K562 (cell line): Measurements from ENCODE around the gene GRIA3. TPM values are rescaled to one million over a fixed set of nuclear protein-coding genes. Genes with fewer than 3 reads are reported as not detected.
A peak's percentile ranks its signal among the peaks of the same experiment; 100 is the strongest.

ENCODE experiments used
- ATAC-seq: fragments of 200-7000 bp; cut with Tn5 transposase; 3 replicates; pipeline ENCODE4 v1.9.1; 2020; ENCODE audit warnings: moderate library complexity
- Bru-seq: library from RNA; stranded (reverse); fragments of 400-500 nt; gene quantifications from one replicate; lab custom pipeline; 2021; lab: Mats Ljungman, UMichigan
- BruChase-seq, 2 experiments: library from RNA; stranded (reverse); fragments of 400-500 nt; gene quantifications; one replicate each; lab custom pipeline; 2021; lab: Mats Ljungman, UMichigan
- BruUV-seq: library from RNA; stranded (reverse); fragments of 400-500 nt; replicated peaks from 2 replicates; lab custom pipeline; 2021; lab: Mats Ljungman, UMichigan
- CTCF ChIA-PET: fragments of 300-600 bp; formaldehyde crosslinking; extraction: SDS; loops from one replicate; lab custom pipeline; 2021; ENCODE audit warnings: low intra/inter-chr PET ratio; lab: Yijun Ruan, JAX
- POLR2A ChIA-PET: fragments of 300-600, 350-650 bp; sonication (Branson Sonifier 250); formaldehyde crosslinking; extraction: SDS; loops from one replicate; lab custom pipeline; 2021; ENCODE audit warnings: antibody characterized with exemption, inconsistent platforms; lab: Yijun Ruan, JAX
- DNase-seq, 4 experiments: peaks; one replicate each; pipeline versions ENCODE4 v3.0.0 to v3.0.0-alpha.2; 2011 to 2018; ENCODE audit warnings: low spot score in 3 of 4, mixed read lengths in 3 of 4; ENCODE audit errors: extremely low read depth in 1 of 4
- FAIRE-seq: peaks from 2 replicates; lab custom pipeline; 2011; peaks lifted over from hg19 to GRCh38; lab: Jason Lieb, UNC
- H2AFZ ChIP-seq: 2 replicates; pipeline ENCODE4 v1.6.0; 2011; ENCODE audit warnings: low read depth, low read length, control low read depth, inconsistent platforms
- H3K27ac ChIP-seq: fragments of 200-600 bp; 3 replicates; pipeline ENCODE4 v1.8.0; 2011; ENCODE audit warnings: low read depth, mild to moderate bottlenecking, control low read depth, inconsistent platforms, low read length, moderate library complexity, mixed read lengths; ENCODE audit errors: extremely low read depth
- H3K27me3 ChIP-seq, 2 experiments: fragments of 300-600 bp in 1 of 2; 2 replicates in 1 of 2; 3 replicates in 1 of 2; pipeline versions ENCODE4 v1.6.0 to v1.8.0; 2011; ENCODE audit warnings: inconsistent platforms in 2 of 2, low read length in 2 of 2, mild to moderate bottlenecking in 1 of 2, mixed read lengths in 1 of 2, moderate library complexity in 1 of 2; ENCODE audit not compliant: control insufficient read depth in 2 of 2, insufficient read depth in 2 of 2
- H3K36me3 ChIP-seq: fragments of 300-600 bp; 3 replicates; pipeline ENCODE4 v1.8.0; 2011; ENCODE audit warnings: mild to moderate bottlenecking, low read length, inconsistent platforms; ENCODE audit not compliant: control insufficient read depth, insufficient read depth
- H3K4me1 ChIP-seq, 2 experiments: fragments of 200-600 bp in 1 of 2; replicated peaks in 1 of 2; 2 replicates in 1 of 2; 3 replicates in 1 of 2; pipeline versions ENCODE4 v1.5.1 to v1.8.0; 2011; ENCODE audit warnings: inconsistent platforms in 2 of 2, low read length in 2 of 2, mild to moderate bottlenecking in 1 of 2, mixed read lengths in 1 of 2, moderate library complexity in 1 of 2; ENCODE audit not compliant: control insufficient read depth in 2 of 2, insufficient read depth in 2 of 2
- H3K4me2 ChIP-seq: 2 replicates; pipeline ENCODE4 v1.6.1; 2011; ENCODE audit warnings: low read length, control low read depth, inconsistent platforms, mixed read lengths; ENCODE audit not compliant: insufficient read depth
- H3K4me3 ChIP-seq: fragments of 200-600 bp; sonication (generic), shearing (Covaris generic); 2 replicates; pipeline ENCODE4 v1.5.1; 2016; ENCODE audit warnings: control low read depth, inconsistent platforms
- H3K79me2 ChIP-seq: fragments of 200-600 bp; 3 replicates; pipeline ENCODE4 v1.8.0; 2011; ENCODE audit warnings: low read length, inconsistent platforms; ENCODE audit not compliant: control insufficient read depth, insufficient read depth
- H3K9ac ChIP-seq, 2 experiments: 2 replicates each; pipeline versions ENCODE4 v1.6.0 to v1.6.1; 2011; ENCODE audit warnings: low read depth in 2 of 2, low read length in 2 of 2, control low read depth in 1 of 2, inconsistent platforms in 1 of 2, mild to moderate bottlenecking in 1 of 2, mixed read lengths in 1 of 2; ENCODE audit not compliant: insufficient read depth in 1 of 2
- H3K9me1 ChIP-seq: one replicate; pipeline ENCODE4 v1.6.0; 2011; ENCODE audit warnings: inconsistent platforms, mild to moderate bottlenecking, low read length, moderate library complexity; ENCODE audit not compliant: control insufficient read depth, insufficient read depth
- H3K9me3 ChIP-seq: replicated peaks from 2 replicates; pipeline ENCODE4 v1.5.1; 2011; ENCODE audit warnings: low read depth, low read length, inconsistent platforms; ENCODE audit not compliant: control insufficient read depth, insufficient read depth
- H4K20me1 ChIP-seq: replicated peaks from 2 replicates; pipeline ENCODE4 v1.6.1; 2011; ENCODE audit warnings: low read length, inconsistent platforms, mixed read lengths; ENCODE audit not compliant: control insufficient read depth, insufficient read depth
- CBX3 ChIP-seq, 2 experiments: IDR thresholded peaks; 1 replicate in 1 of 2; 2 replicates in 1 of 2; pipeline ENCODE4 v1.6.1; 2012; ENCODE audit warnings: inconsistent platforms in 2 of 2, low read length in 2 of 2, borderline replicate concordance in 1 of 2, control low read depth in 1 of 2
- ETV6 ChIP-seq, 3 experiments: fragments of 150-350 bp in 1 of 3; sonication (generic) in 1 of 3; formaldehyde crosslinking in 1 of 3; IDR thresholded peaks; 2 replicates each; pipeline versions ENCODE4 v1.6.1 to v1.8.0; 2014 to 2022; ENCODE audit warnings: borderline replicate concordance in 2 of 3, low read depth in 2 of 3, antibody characterized with exemption in 1 of 3, low read length in 1 of 3, mild to moderate bottlenecking in 1 of 3, missing genetic modification reagents in 1 of 3
- HBP1 ChIP-seq: fragments of 450-650 bp; formaldehyde crosslinking; IDR thresholded peaks from 2 replicates; pipeline ENCODE4 v1.4.0; 2022; ENCODE audit warnings: missing genetic modification characterization
- HLTF ChIP-seq: fragments of 450-650 bp; IDR thresholded peaks from 2 replicates; pipeline ENCODE4 v1.6.1; 2016
- KAT7 ChIP-seq: sonication (generic); formaldehyde crosslinking; IDR thresholded peaks from 2 replicates; pipeline ENCODE4 v1.8.0; 2022; ENCODE audit warnings: missing genetic modification reagents, mild to moderate bottlenecking, borderline replicate concordance
- MCM5 ChIP-seq: fragments of 450-650 bp; IDR thresholded peaks from 2 replicates; pipeline ENCODE4 v1.6.1; 2016; ENCODE audit warnings: low read depth
- MTA3 ChIP-seq: fragments of 450-650 bp; formaldehyde crosslinking; IDR thresholded peaks from 2 replicates; pipeline ENCODE4 v1.6.1; 2017; ENCODE audit warnings: mild to moderate bottlenecking, borderline replicate concordance
- RBM15 ChIP-seq: fragments of 200-400 bp; formaldehyde crosslinking; IDR thresholded peaks from 2 replicates; pipeline ENCODE4 v1.6.1; 2018; ENCODE audit warnings: mild to moderate bottlenecking, low read length, moderate library complexity; ENCODE audit not compliant: insufficient read depth
- SMAD4 ChIP-seq: fragments of 250-450 bp; sonication (Bioruptor Pico); conservative IDR thresholded peaks from 2 replicates; pipeline ENCODE4 v1.8.0; 2021; ENCODE audit warnings: inconsistent platforms, mild to moderate bottlenecking, moderate library complexity
- ZNF263 ChIP-seq: sonication (generic); formaldehyde crosslinking; IDR thresholded peaks from 2 replicates; pipeline ENCODE4 v1.8.0; 2022; ENCODE audit warnings: mild to moderate bottlenecking, missing genetic modification reagents, borderline replicate concordance
- WGBS: fragments of 100-300 bp; shearing (Covaris generic); methylation state at CpG from one replicate; pipeline ENCODE4 v1.1.6; 2016; ENCODE audit warnings: low coverage, mixed read lengths; ENCODE audit not compliant: insufficient coverage; ENCODE audit errors: missing lambda C conversion rate; 5-methylcytosine and 5-hydroxymethylcytosine counted together
- in situ Hi-C: fragments of 300-500 bp; cut with MboI; formaldehyde crosslinking; loops from 4 replicates; pipeline ENCODE4 v1.15.0; 2018; ENCODE audit warnings: inconsistent platforms, mixed read lengths
- intact Hi-C: fragments of 100-400 bp; cut with micrococcal nuclease; formaldehyde crosslinking; loops from 2 replicates; pipeline ENCODE4 v1.14.2; 2022
- long read RNA-seq, 3 experiments: library from polyadenylated mRNA in 2 of 3; library from RNA in 1 of 3; unstranded in 2 of 3; stranded (forward) in 1 of 3; transcript quantifications; one replicate each; pipeline ENCODE4 v2.0.0, GENCODE V29; 2019 to 2022
- polyA minus RNA-seq, 3 experiments: library from RNA; depleted of rRNA, polyadenylated mRNA; stranded (reverse); fragments of >200 nt; gene quantifications; 2 replicates each; pipeline ENCODE4 v1.2.3, GENCODE V29; 2011
- polyA plus RNA-seq, 8 experiments: library from polyadenylated mRNA; depleted of rRNA in 4 of 8; stranded (reverse) in 5 of 8; unstranded in 3 of 8; fragments of >200 nt; fragmentation: Nextera tagmentation in 2 of 8; fragmentation: Illumina TruSeq in 1 of 8; extraction: Ambion mirVana in 2 of 8; extraction: Trizol in 1 of 8; gene quantifications; 2 replicates each; pipeline versions ENCODE4 v1.2.1 to v1.2.3, GENCODE V29; 2011 to 2014; ENCODE audit warnings: inconsistent platforms in 1 of 8, missing spikeins in 1 of 8
- total RNA-seq, 7 experiments: library from RNA; depleted of rRNA in 6 of 7; stranded (reverse); fragments of >200 nt in 6 of 7; fragmentation: Illumina TruSeq in 2 of 7; extraction: Trizol in 2 of 7; gene quantifications; 2 replicates each; pipeline versions ENCODE4 v1.2.1 to v1.2.3, GENCODE V29; 2011 to 2021; ENCODE audit warnings: low replicate concordance in 1 of 7
- TF ChIP-seq, protein P1 (sequence below): fragments of 450-650 bp; IDR thresholded peaks from 2 replicates; pipeline ENCODE4 v1.6.1; 2016; ENCODE audit warnings: missing biosample characterization, missing genetic modification characterization

The GRIA3 gene
- total RNA-seq (2011; cell fraction: chromatin; rRNA removed; ENCODE audit: low replicate concordance), result not detected in 2 replicates
- not detected in 2 replicates for total RNA-seq (2011; cell fraction: nucleolus; rRNA removed)
- not detected in 2 replicates for total RNA-seq (2011; cell fraction: nucleoplasm; rRNA removed)
- not detected in 2 replicates for total RNA-seq (2014; rRNA removed)
- total RNA-seq (2014; rRNA removed; fragmentation: Illumina TruSeq; extraction: Trizol), result not detected in 2 replicates
- total RNA-seq (2015; rRNA removed; fragmentation: Illumina TruSeq; extraction: Trizol), result not detected in 2 replicates
- not detected in 2 replicates for total RNA-seq (2021)
- polyA plus RNA-seq (2011; rRNA removed), result not detected in 2 replicates
- polyA plus RNA-seq (2011; cell fraction: cytosol; rRNA removed), result not detected in 2 replicates
- polyA plus RNA-seq (2011; cell fraction: nucleus; rRNA removed), result not detected in 2 replicates
- polyA plus RNA-seq (2012), result 0.03 and 0.12 TPM in 2 replicates
- polyA plus RNA-seq (2014; fragmentation: Illumina TruSeq; extraction: Trizol), result not detected in 2 replicates
- under 1 TPM in 1 of 2 experiments, not detected in 1; 0.10 TPM for polyA plus RNA-seq (2014; fragmentation: Nextera tagmentation; extraction: Ambion mirVana)
- polyA plus RNA-seq (2014; rRNA removed), result not detected in 2 replicates
- polyA minus RNA-seq (2011; rRNA and poly(A)+ RNA removed), result not detected in 2 replicates
- polyA minus RNA-seq (2011; cell fraction: cytosol; rRNA and poly(A)+ RNA removed), result not detected in 2 replicates
- polyA minus RNA-seq (2011; cell fraction: nucleus; rRNA and poly(A)+ RNA removed), result not detected in 2 replicates
- Bru-seq, nascent RNA, result percentile 1 among the genes with signal in this experiment
- percentile 1 among the genes with signal in this experiment for BruChase-seq, experiment 1, labeled RNA remaining after a 2-hour chase
- percentile 1 among the genes with signal in this experiment for BruChase-seq, experiment 2, labeled RNA remaining after a 6-hour chase
- long read RNA-seq, experiment 1, partial matches to known transcripts, result 0 of 2 reads
- long read RNA-seq, experiment 1, other reads (novel, unspliced or antisense), result 2 of 2 reads
- long read RNA-seq, experiment 2, result 0 reads
- long read RNA-seq, experiment 3, result 0 reads

GRCh38 chrX:123184219-123184865 is at the start of gene GRIA3:
Gene GRIA3, plus strand, starts transcription at chrX:123184278. Its CDS starts 258 bp downstream, at chrX:123184536.
- CTCF ChIA-PET, result no interaction called here

More at GRCh38 chrX:123184219-123184865, at the start of gene GRIA3:
- H3K4me2 ChIP-seq, result no peak within 1 kb of the TSS
- H3K9ac ChIP-seq, result no peak within 1 kb of the TSS
- H3K79me2 ChIP-seq, result no peaks in the 10 kb centered on the region
- no peaks in the 10 kb centered on the region for H4K20me1 ChIP-seq
- H3K27ac ChIP-seq, result no peak within 1 kb of the TSS
- DNase-seq (no peak), ATAC-seq (no peak), FAIRE-seq (no peak)
- no peaks in the 10 kb centered on the region for H3K36me3 ChIP-seq
- BruUV-seq, result no TSS peak
- TF ChIP-seq HBP1 (CRISPR knock-in tag) (no peak), MCM5 (no peak), SMAD4 (CRISPR knock-in tag) (no peak), CBX3 (IDR thresholded peaks at IDR 0.05; ENCODE audit: borderline replicate concordance in 1 of 2, low read length in 2 of 2) (no peak), HLTF (no peak), ETV6 (IDR thresholded peaks at IDR 0.05; ENCODE audit: borderline replicate concordance in 1 of 2, low read depth in 2 of 2, low read length in 1 of 2) (no peak), ETV6 (CRISPR knock-in tag; IDR thresholded peaks at IDR 0.05; ENCODE audit: borderline replicate concordance) (no peak), MTA3 (no peak), ZNF263 (no peak), KAT7 (CRISPR knock-in tag) (no peak), RBM15 (no peak)
- TF ChIP-seq, protein P1, sequence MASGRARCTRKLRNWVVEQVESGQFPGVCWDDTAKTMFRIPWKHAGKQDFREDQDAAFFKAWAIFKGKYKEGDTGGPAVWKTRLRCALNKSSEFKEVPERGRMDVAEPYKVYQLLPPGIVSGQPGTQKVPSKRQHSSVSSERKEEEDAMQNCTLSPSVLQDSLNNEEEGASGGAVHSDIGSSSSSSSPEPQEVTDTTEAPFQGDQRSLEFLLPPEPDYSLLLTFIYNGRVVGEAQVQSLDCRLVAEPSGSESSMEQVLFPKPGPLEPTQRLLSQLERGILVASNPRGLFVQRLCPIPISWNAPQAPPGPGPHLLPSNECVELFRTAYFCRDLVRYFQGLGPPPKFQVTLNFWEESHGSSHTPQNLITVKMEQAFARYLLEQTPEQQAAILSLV, result no peak
- WGBS, result 10% methylated on average over 8 of the region's 33 CpGs
- H3K4me1 ChIP-seq, result peaks cover 0 to 7% of the 10 kb centered on the region in 2 experiments; a peak in 2 of 5 replicates
- in situ Hi-C loops, result no loop called here
- H3K9me1 ChIP-seq, result no peaks in the 10 kb centered on the region
- H3K4me3 ChIP-seq, result no peak within 1 kb of the TSS
- intact Hi-C loops, result no loop called here
- no peaks in the 10 kb centered on the region for H3K9me3 ChIP-seq
- no peak within 1 kb of the TSS for H2AFZ ChIP-seq
- H3K27me3 ChIP-seq, result peaks cover 2 to 23% of the 10 kb centered on the region in 2 experiments; a peak in 3 of 5 replicates
- POLR2A ChIA-PET, result no interaction called here
